GM23338 (cell line): ENCODE data around the gene ALG1L2. TPM values are rescaled to one million over a fixed set of nuclear protein-coding genes. Genes with fewer than 3 reads are reported as not detected.
"Not testable (repeated sequence)": the region's sequence is repeated elsewhere in the genome, so short reads cannot be mapped to it uniquely, and the experiment has no call there.

Experiments
- ATAC-seq: fragments of 200-7000 bp; cut with Tn5 transposase; 3 replicates; pipeline ENCODE4 v1.9.1; 2020
- DNase-seq: peaks from one replicate; pipeline ENCODE4 v3.0.0-alpha.2; 2015; ENCODE audit warnings: low spot score
- H2AFZ ChIP-seq: fragments of 200-600 bp; sonication (generic); 2 replicates; pipeline ENCODE4 v1.8.0; 2016; ENCODE audit warnings: antibody characterized with exemption, mild to moderate bottlenecking, moderate library complexity
- H3F3A ChIP-seq: fragments of 200-600 bp; sonication (generic); replicated peaks from 2 replicates; pipeline ENCODE4 v1.8.0; 2017; ENCODE audit warnings: antibody characterized with exemption, mixed run types, low read depth
- H3K27ac ChIP-seq: fragments of 200-600 bp; sonication (generic); 2 replicates; pipeline ENCODE4 v1.6.1; 2016; ENCODE audit warnings: low read depth
- H3K27me3 ChIP-seq: fragments of 200-600 bp; sonication (generic); 2 replicates; pipeline ENCODE4 v1.8.0; 2016; ENCODE audit warnings: mild to moderate bottlenecking, mixed run types, moderate library complexity; ENCODE audit not compliant: insufficient read depth
- H3K36me3 ChIP-seq: fragments of 200-600 bp; sonication (generic); 2 replicates; pipeline ENCODE4 v1.8.0; 2016; ENCODE audit warnings: mild to moderate bottlenecking; ENCODE audit not compliant: insufficient read depth
- H3K4me1 ChIP-seq: fragments of 200-600 bp; sonication (generic); 2 replicates; pipeline ENCODE4 v1.8.0; 2016; ENCODE audit warnings: mild to moderate bottlenecking, moderate library complexity; ENCODE audit not compliant: insufficient read depth
- H3K4me2 ChIP-seq: fragments of 200-600 bp; sonication (generic); 2 replicates; pipeline ENCODE4 v1.7.1; 2017; ENCODE audit warnings: mixed run types
- H3K4me3 ChIP-seq: fragments of 200-600 bp; sonication (generic); 2 replicates; pipeline ENCODE4 v1.6.1; 2016; ENCODE audit warnings: mixed run types
- H3K79me2 ChIP-seq: fragments of 200-600 bp; sonication (generic); replicated peaks from 2 replicates; pipeline ENCODE4 v1.8.0; 2017; ENCODE audit warnings: mild to moderate bottlenecking; ENCODE audit not compliant: insufficient read depth
- H3K9me2 ChIP-seq: fragments of 200-600 bp; sonication (generic); 2 replicates; pipeline ENCODE4 v1.8.0; 2017; ENCODE audit not compliant: insufficient read depth
- H4K20me1 ChIP-seq: fragments of 200-600 bp; sonication (generic); replicated peaks from 2 replicates; pipeline ENCODE4 v1.8.0; 2017; ENCODE audit warnings: mild to moderate bottlenecking; ENCODE audit not compliant: insufficient read depth
- H3K27ac Mint-ChIP-seq: 2 replicates; pipeline ENCODE4 v1.8.0; 2020; ENCODE audit warnings: inconsistent platforms, mild to moderate bottlenecking, moderate library complexity, mixed read lengths
- H3K27me3 Mint-ChIP-seq: 3 replicates; pipeline ENCODE4 v1.8.0; 2022; ENCODE audit warnings: low read depth, mild to moderate bottlenecking, moderate library complexity, mixed read lengths, inconsistent platforms; ENCODE audit not compliant: insufficient read depth, poor library complexity
- H3K36me3 Mint-ChIP-seq: 3 replicates; pipeline ENCODE4 v1.8.0; 2021; ENCODE audit warnings: low read depth, mild to moderate bottlenecking, inconsistent platforms, moderate library complexity, mixed read lengths
- H3K4me1 Mint-ChIP-seq: 3 replicates; pipeline ENCODE4 v1.8.0; 2020; ENCODE audit warnings: mild to moderate bottlenecking, inconsistent platforms, mixed read lengths
- H3K4me3 Mint-ChIP-seq: 3 replicates; pipeline ENCODE4 v1.8.0; 2021; ENCODE audit warnings: moderate library complexity, mild to moderate bottlenecking, inconsistent platforms, mixed read lengths
- H3K9me3 Mint-ChIP-seq: 3 replicates; pipeline ENCODE4 v1.8.0; 2020; ENCODE audit warnings: moderate library complexity, mild to moderate bottlenecking, inconsistent platforms, mixed read lengths
- EZH2 ChIP-seq: fragments of 200-600 bp; sonication (generic); IDR thresholded peaks from one replicate; pipeline ENCODE4 v1.8.0; 2017; ENCODE audit warnings: antibody characterized with exemption, mild to moderate bottlenecking, low read depth; ENCODE audit not compliant: unreplicated experiment
- JUNB ChIP-seq: IDR thresholded peaks from one replicate; pipeline ENCODE4 v1.6.1; 2016; ENCODE audit warnings: antibody characterized with exemption; ENCODE audit not compliant: unreplicated experiment
- NANOG ChIP-seq: IDR thresholded peaks from 2 replicates; pipeline ENCODE4 v1.6.1; 2016; ENCODE audit warnings: antibody characterized with exemption, borderline replicate concordance
- STAT1 ChIP-seq: IDR thresholded peaks from one replicate; pipeline ENCODE4 v1.6.1; 2016; ENCODE audit warnings: antibody characterized with exemption; ENCODE audit not compliant: unreplicated experiment
- ZNF114 ChIP-seq: fragments of 250-450 bp; sonication (Bioruptor Pico); IDR thresholded peaks from 2 replicates; pipeline ENCODE4 v1.5.0; 2020; ENCODE audit warnings: mild to moderate bottlenecking, moderate library complexity
- ZNF331 ChIP-seq: fragments of 250-450 bp; sonication (Bioruptor Pico); IDR thresholded peaks from 2 replicates; pipeline ENCODE4 v1.5.0; 2020; ENCODE audit warnings: low read depth, mild to moderate bottlenecking, moderate library complexity
- polyA plus RNA-seq: library from polyadenylated mRNA; unstranded; fragments of >200 nt; fragmentation: Nextera tagmentation; extraction: Ambion mirVana; gene quantifications from 2 replicates; pipeline ENCODE4 v1.2.1, GENCODE V29; 2016
- total RNA-seq: library from RNA; depleted of rRNA; stranded (reverse); fragments of >200 nt; shearing (Covaris generic); gene quantifications from 2 replicates; pipeline ENCODE4 v1.2.3, GENCODE V29; 2014
- TF ChIP-seq, protein P1 (sequence below): fragments of 250-450 bp; sonication (Bioruptor Pico); IDR thresholded peaks from 2 replicates; pipeline ENCODE4 v1.5.0; 2020; ENCODE audit warnings: mild to moderate bottlenecking, moderate library complexity
- TF ChIP-seq, protein P2 (sequence below): IDR thresholded peaks from one replicate; pipeline ENCODE4 v1.6.1; 2018; ENCODE audit warnings: antibody characterized with exemption; ENCODE audit not compliant: unreplicated experiment

Gene ALG1L2
- total and polyA plus RNA-seq, 2 experiments from 2014 or later = 0.87 TPM; not detected in 1

DNA sequence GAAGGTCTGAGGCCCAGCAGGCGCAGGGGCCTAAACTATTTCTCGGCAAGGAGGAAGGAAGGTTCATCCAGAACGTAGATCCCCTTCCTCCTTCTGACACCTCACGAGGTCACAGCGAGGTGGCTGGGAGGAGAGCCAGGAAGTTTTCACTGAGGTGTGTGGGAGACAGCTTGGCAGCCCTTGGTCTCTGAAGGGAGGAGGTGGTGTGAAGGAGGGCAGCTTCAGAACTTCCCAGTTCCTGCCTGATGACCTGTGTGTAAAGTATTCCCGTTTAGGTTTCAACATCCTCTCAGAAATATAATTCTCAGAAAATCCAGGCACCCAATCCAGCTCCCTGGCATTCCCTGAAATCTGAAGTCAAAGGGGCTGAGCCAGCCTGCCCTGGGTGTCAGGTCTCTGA lies 22.9 kb upstream of the ALG1L2 start:
- not testable (repeated sequence) for H3K27ac ChIP-seq, H3K9me3 Mint-ChIP-seq, H3K36me3 ChIP-seq, H3F3A ChIP-seq, H3K27me3 ChIP-seq, ATAC-seq, DNase-seq, H3K4me1 ChIP-seq, H3K36me3 Mint-ChIP-seq, H2AFZ ChIP-seq, H3K4me1 Mint-ChIP-seq, H3K4me3 ChIP-seq, H3K4me2 ChIP-seq, H3K27ac Mint-ChIP-seq, H4K20me1 ChIP-seq, H3K79me2 ChIP-seq, H3K4me3 Mint-ChIP-seq, H3K9me2 ChIP-seq
- peaks cover 19% of the 10 kb centered on the region for H3K27me3 Mint-ChIP-seq

- H2AFZ ChIP-seq, H3K4me2 ChIP-seq, H3K27me3 ChIP-seq, H3K27ac ChIP-seq, H3K79me2 ChIP-seq, H3F3A ChIP-seq, H3K9me2 ChIP-seq, H3K9me3 Mint-ChIP-seq, ATAC-seq, H3K4me1 Mint-ChIP-seq, DNase-seq, H3K4me3 ChIP-seq, H3K36me3 Mint-ChIP-seq, H4K20me1 ChIP-seq, H3K4me1 ChIP-seq, H3K4me3 Mint-ChIP-seq, H3K36me3 ChIP-seq, H3K27ac Mint-ChIP-seq: not testable (repeated sequence)
- H3K27me3 Mint-ChIP-seq = peaks cover 19% of the 10 kb centered on the region
These were observed 22.5 kb upstream of the ALG1L2 start for GRCh38 chr3:130059162-130059561.

- ATAC-seq = no peak
- no peaks in the 10 kb centered on the region for H3F3A ChIP-seq
- no peaks in the 10 kb centered on the region for H3K36me3 Mint-ChIP-seq
- no peaks in the 10 kb centered on the region for H3K4me1 ChIP-seq
- H3K9me2 ChIP-seq = no peaks in the 10 kb centered on the region
- H3K4me3 Mint-ChIP-seq = no peak overlapping the region
- H2AFZ ChIP-seq = no peak overlapping the region
- no peak overlapping the region for H3K27ac Mint-ChIP-seq
- no peaks in the 10 kb centered on the region for H4K20me1 ChIP-seq
- no peak overlapping the region for H3K27ac ChIP-seq
- no peaks in the 10 kb centered on the region for H3K36me3 ChIP-seq
- H3K4me3 ChIP-seq = no peak overlapping the region
- H3K79me2 ChIP-seq = no peaks in the 10 kb centered on the region
- peaks cover 3% of the 10 kb centered on the region; the same call in 1 of the 3 replicates for H3K9me3 Mint-ChIP-seq
- no peak overlapping the region for H3K4me2 ChIP-seq
- no peaks in the 10 kb centered on the region for H3K4me1 Mint-ChIP-seq
- H3K27me3 Mint-ChIP-seq = peaks cover 4% of the 10 kb centered on the region
- H3K27me3 ChIP-seq = no peaks in the 10 kb centered on the region
- no peak for DNase-seq
- TF ChIP-seq, protein P1, sequence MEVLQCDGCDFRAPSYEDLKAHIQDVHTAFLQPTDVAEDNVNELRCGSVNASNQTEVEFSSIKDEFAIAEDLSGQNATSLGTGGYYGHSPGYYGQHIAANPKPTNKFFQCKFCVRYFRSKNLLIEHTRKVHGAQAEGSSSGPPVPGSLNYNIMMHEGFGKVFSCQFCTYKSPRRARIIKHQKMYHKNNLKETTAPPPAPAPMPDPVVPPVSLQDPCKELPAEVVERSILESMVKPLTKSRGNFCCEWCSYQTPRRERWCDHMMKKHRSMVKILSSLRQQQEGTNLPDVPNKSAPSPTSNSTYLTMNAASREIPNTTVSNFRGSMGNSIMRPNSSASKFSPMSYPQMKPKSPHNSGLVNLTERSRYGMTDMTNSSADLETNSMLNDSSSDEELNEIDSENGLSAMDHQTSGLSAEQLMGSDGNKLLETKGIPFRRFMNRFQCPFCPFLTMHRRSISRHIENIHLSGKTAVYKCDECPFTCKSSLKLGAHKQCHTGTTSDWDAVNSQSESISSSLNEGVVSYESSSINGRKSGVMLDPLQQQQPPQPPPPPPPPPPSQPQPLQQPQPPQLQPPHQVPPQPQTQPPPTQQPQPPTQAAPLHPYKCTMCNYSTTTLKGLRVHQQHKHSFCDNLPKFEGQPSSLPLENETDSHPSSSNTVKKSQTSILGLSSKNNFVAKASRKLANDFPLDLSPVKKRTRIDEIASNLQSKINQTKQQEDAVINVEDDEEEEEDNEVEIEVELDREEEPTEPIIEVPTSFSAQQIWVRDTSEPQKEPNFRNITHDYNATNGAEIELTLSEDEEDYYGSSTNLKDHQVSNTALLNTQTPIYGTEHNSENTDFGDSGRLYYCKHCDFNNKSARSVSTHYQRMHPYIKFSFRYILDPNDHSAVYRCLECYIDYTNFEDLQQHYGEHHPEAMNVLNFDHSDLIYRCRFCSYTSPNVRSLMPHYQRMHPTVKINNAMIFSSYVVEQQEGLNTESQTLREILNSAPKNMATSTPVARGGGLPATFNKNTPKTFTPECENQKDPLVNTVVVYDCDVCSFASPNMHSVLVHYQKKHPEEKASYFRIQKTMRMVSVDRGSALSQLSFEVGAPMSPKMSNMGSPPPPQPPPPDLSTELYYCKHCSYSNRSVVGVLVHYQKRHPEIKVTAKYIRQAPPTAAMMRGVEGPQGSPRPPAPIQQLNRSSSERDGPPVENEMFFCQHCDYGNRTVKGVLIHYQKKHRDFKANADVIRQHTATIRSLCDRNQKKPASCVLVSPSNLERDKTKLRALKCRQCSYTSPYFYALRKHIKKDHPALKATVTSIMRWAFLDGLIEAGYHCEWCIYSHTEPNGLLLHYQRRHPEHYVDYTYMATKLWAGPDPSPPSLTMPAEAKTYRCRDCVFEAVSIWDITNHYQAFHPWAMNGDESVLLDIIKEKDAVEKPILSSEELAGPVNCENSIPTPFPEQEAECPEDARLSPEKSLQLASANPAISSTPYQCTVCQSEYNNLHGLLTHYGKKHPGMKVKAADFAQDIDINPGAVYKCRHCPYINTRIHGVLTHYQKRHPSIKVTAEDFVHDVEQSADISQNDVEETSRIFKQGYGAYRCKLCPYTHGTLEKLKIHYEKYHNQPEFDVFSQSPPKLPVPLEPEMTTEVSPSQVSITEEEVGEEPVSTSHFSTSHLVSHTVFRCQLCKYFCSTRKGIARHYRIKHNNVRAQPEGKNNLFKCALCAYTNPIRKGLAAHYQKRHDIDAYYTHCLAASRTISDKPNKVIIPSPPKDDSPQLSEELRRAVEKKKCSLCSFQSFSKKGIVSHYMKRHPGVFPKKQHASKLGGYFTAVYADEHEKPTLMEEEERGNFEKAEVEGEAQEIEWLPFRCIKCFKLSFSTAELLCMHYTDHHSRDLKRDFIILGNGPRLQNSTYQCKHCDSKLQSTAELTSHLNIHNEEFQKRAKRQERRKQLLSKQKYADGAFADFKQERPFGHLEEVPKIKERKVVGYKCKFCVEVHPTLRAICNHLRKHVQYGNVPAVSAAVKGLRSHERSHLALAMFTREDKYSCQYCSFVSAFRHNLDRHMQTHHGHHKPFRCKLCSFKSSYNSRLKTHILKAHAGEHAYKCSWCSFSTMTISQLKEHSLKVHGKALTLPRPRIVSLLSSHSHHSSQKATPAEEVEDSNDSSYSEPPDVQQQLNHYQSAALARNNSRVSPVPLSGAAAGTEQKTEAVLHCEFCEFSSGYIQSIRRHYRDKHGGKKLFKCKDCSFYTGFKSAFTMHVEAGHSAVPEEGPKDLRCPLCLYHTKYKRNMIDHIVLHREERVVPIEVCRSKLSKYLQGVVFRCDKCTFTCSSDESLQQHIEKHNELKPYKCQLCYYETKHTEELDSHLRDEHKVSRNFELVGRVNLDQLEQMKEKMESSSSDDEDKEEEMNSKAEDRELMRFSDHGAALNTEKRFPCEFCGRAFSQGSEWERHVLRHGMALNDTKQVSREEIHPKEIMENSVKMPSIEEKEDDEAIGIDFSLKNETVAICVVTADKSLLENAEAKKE = no peak
- no peak for TF ChIP-seq ZNF331 (CRISPR knock-in tag)
- no peak for TF ChIP-seq STAT1
- TF ChIP-seq NANOG = no peak
- no peak for TF ChIP-seq ZNF114 (CRISPR knock-in tag)
- no peak for TF ChIP-seq EZH2
- TF ChIP-seq JUNB = no peak
- TF ChIP-seq, protein P2, sequence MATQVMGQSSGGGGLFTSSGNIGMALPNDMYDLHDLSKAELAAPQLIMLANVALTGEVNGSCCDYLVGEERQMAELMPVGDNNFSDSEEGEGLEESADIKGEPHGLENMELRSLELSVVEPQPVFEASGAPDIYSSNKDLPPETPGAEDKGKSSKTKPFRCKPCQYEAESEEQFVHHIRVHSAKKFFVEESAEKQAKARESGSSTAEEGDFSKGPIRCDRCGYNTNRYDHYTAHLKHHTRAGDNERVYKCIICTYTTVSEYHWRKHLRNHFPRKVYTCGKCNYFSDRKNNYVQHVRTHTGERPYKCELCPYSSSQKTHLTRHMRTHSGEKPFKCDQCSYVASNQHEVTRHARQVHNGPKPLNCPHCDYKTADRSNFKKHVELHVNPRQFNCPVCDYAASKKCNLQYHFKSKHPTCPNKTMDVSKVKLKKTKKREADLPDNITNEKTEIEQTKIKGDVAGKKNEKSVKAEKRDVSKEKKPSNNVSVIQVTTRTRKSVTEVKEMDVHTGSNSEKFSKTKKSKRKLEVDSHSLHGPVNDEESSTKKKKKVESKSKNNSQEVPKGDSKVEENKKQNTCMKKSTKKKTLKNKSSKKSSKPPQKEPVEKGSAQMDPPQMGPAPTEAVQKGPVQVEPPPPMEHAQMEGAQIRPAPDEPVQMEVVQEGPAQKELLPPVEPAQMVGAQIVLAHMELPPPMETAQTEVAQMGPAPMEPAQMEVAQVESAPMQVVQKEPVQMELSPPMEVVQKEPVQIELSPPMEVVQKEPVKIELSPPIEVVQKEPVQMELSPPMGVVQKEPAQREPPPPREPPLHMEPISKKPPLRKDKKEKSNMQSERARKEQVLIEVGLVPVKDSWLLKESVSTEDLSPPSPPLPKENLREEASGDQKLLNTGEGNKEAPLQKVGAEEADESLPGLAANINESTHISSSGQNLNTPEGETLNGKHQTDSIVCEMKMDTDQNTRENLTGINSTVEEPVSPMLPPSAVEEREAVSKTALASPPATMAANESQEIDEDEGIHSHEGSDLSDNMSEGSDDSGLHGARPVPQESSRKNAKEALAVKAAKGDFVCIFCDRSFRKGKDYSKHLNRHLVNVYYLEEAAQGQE = no peak
These were observed 8.0 kb upstream of the ALG1L2 start for GRCh38 chr3:130073582-130073981.
